22Rv1 (cell line): ENCODE results near the gene MYBPC3.

Experiments
- CTCF ChIP-seq: fragments of 450-650 bp; IDR thresholded peaks from 2 replicates; pipeline ENCODE4 v1.5.1; 2017; ENCODE audit warnings: mild to moderate bottlenecking
- ZFX ChIP-seq: fragments of 450-650 bp; IDR thresholded peaks from 2 replicates; pipeline ENCODE4 v1.6.1; 2017; ENCODE audit warnings: antibody characterized with exemption, borderline replicate concordance

DNA sequence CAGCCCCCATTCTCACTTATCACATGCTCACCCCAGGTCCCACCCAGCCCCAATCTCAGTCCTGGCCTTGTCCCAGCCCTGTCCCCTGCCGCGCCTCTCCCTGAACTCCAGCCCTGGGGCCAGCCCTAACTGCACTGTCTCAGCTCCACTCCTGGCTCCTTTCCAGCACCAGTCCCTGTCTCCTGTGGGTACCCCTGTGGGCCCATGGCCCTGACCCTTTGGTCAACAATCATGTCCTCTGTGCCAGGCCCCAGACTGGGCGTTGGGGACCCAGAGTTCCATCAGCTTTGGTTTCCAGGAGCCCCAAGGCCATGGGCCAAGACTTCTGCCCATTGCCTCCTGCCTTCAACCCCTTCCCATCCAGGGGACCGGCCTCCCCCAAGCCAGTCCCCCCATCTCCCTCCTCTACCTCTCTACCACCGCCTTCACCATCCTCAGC, 25.1 kb upstream of the MYBPC3 start:
- TF ChIP-seq CTCF (no peak), ZFX (no peak)
